ENCODE data around the gene TM2D3.

The TM2D3 gene
- 47.0 to 49.4 reads per million in 2 donors for total RNA-seq

GRCh38 chr15:101652098-101652785 lies at the start of gene TM2D3:
Gene TM2D3 (minus strand): TSS chr15:101652381. CDS start chr15:101652361, 20 bp downstream.
- DNase-seq, result peak; percentile 93

GRCh38 chr15:101698314-101698713 lies 46.1 kb upstream of the TM2D3 start:
- DNase-seq, result no peak

- no peak for DNase-seq
These were observed 45.3 kb upstream of the TM2D3 start for GRCh38 chr15:101697488-101697887.

GRCh38 chr15:101696829-101697228 lies 44.6 kb upstream of the TM2D3 start:
- DNase-seq, result no peak

GRCh38 chr15:101694261-101694660 lies 42.1 kb upstream of the TM2D3 start:
- no peak for DNase-seq

- no peak for DNase-seq
These were observed 40.8 kb upstream of the TM2D3 start for GRCh38 chr15:101692801-101693598.

- no peak for DNase-seq
These were observed 37.7 kb upstream of the TM2D3 start for GRCh38 chr15:101689901-101690300.

- no peak for DNase-seq
These were observed 34.5 kb upstream of the TM2D3 start for GRCh38 chr15:101686718-101687117.

- DNase-seq, result no peak
These were observed 32.7 kb upstream of the TM2D3 start for GRCh38 chr15:101684877-101685276.

GRCh38 chr15:101684384-101684783 lies 32.2 kb upstream of the TM2D3 start:
- no peak for DNase-seq

- DNase-seq, result no peak
These were observed 27.6 kb upstream of the TM2D3 start for GRCh38 chr15:101679806-101680205.

GRCh38 chr15:101676921-101677329 lies 24.7 kb upstream of the TM2D3 start:
- no peak for DNase-seq

- no peak for DNase-seq
These were observed 23.8 kb upstream of the TM2D3 start for GRCh38 chr15:101675796-101676582.

GRCh38 chr15:101675015-101675414 lies 22.8 kb upstream of the TM2D3 start:
- DNase-seq, result no peak

- DNase-seq, result no peak
These were observed 20.1 kb upstream of the TM2D3 start for GRCh38 chr15:101672298-101672697.

- no peak for DNase-seq
These were observed 17.6 kb upstream of the TM2D3 start for GRCh38 chr15:101669744-101670143.

GRCh38 chr15:101667881-101668280 lies 15.7 kb upstream of the TM2D3 start:
- DNase-seq, result no peak

- no peak for DNase-seq
These were observed 12.2 kb upstream of the TM2D3 start for GRCh38 chr15:101664303-101664913.

GRCh38 chr15:101662203-101662602 lies 10.0 kb upstream of the TM2D3 start:
- no peak for DNase-seq

GRCh38 chr15:101660005-101660404 lies 7.8 kb upstream of the TM2D3 start:
- no peak for DNase-seq

GRCh38 chr15:101657968-101658784 lies 6.0 kb upstream of the TM2D3 start:
- no peak for DNase-seq

GRCh38 chr15:101657171-101657570 lies 5.0 kb upstream of the TM2D3 start:
- DNase-seq, result no peak
